ENCODE measurements around the gene GOLGA6A. TPM values are rescaled to one million over a fixed set of nuclear protein-coding genes. Genes with fewer than 3 reads are reported as not detected.
A peak's percentile ranks its signal among the peaks of the same experiment; 100 is the strongest.
"Not testable (repeated sequence)": the region's sequence is repeated elsewhere in the genome, so short reads cannot be mapped to it uniquely, and the experiment has no call there.

The GOLGA6A gene
- total and polyA plus RNA-seq, 9 of the 15 experiments (the other 6 are each of a cell fraction or from before 2014, with no cell fraction given): not detected

- peak; percentile 64 for TF ChIP-seq REST (IDR thresholded peaks at IDR 0.05; ENCODE audit: borderline replicate concordance)
- not testable (repeated sequence) for TF ChIP-seq REST (CRISPR knock-in tag; IDR thresholded peaks at IDR 0.05; ENCODE audit: low read depth)
- peak in 1 of 2 experiments; percentile 73 for TF ChIP-seq AFF1 (IDR thresholded peaks at IDR 0.05; ENCODE audit: low read depth in 1 of 2, partially characterized antibody in 2 of 2)
- TF ChIP-seq DMBX1 (CRISPR knock-in tag; IDR thresholded peaks at IDR 0.05; ENCODE audit: borderline replicate concordance): peak; percentile 69; the same call in 1 of the 2 replicates
- 0 out of 2 replicates have a peak, but pooled peaks have one; percentile 63 for TF ChIP-seq ZNF76 (CRISPR knock-in tag; IDR thresholded peaks at IDR 0.05; ENCODE audit: borderline replicate concordance)
- peak; percentile 39; the same call in 1 of the 2 replicates for TF ChIP-seq TFAP4 (CRISPR knock-in tag; IDR thresholded peaks at IDR 0.05; ENCODE audit: borderline replicate concordance)
- TF ChIP-seq CHAMP1 (IDR thresholded peaks at IDR 0.05): 0 out of 2 replicates have a peak, but pooled peaks have one; percentile 53
- peak; percentile 95 for TF ChIP-seq USF2 (CRISPR knock-in tag; IDR thresholded peaks at IDR 0.05)
These were observed 17.8 kb upstream of the GOLGA6A start (continued) for GRCh38 chr15:74099963-74100733.

Data from K562 (cell line).